Stimulated activated CD8-positive, alpha-beta memory T cell treated with anti-CD3 and anti-CD28 coated beads, Interleukin-4, amount 100 ng/mL, for 4 hours (primary cell): Measurements from ENCODE around the gene C6orf15.

Source experiments
- DNase-seq, 2 donors: peaks; one replicate each; pipeline ENCODE4 v3.0.0-alpha.2; 2020; ENCODE audit warnings: low read depth in 2 of 2, low spot score in 1 of 2

Gene C6orf15

DNA sequence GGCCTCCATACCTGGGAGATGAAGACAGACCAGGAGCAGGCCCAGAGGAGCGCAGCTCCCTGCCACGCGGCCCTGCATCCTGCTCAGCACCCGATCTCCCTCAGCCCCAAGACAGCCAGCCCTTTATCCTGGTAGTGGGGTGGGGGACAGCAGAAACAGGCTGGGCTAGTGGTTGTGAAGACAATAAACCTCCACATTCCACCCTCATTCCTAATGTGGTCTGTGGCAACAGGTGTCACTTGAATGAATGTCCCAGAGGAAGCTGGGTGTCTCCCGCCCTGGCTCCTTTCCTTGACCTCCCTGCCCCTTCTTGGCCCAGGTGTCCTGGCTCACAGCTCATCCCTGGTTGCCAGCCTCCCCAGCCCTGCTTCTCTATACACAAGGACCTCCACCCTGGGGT lies at the start of gene C6orf15:
Gene C6orf15, minus strand, starts transcription at position 98 of the 400 bp plus-strand sequence. Its CDS starts 20 bp downstream, at position 78.
- no peak for DNase-seq

DNA sequence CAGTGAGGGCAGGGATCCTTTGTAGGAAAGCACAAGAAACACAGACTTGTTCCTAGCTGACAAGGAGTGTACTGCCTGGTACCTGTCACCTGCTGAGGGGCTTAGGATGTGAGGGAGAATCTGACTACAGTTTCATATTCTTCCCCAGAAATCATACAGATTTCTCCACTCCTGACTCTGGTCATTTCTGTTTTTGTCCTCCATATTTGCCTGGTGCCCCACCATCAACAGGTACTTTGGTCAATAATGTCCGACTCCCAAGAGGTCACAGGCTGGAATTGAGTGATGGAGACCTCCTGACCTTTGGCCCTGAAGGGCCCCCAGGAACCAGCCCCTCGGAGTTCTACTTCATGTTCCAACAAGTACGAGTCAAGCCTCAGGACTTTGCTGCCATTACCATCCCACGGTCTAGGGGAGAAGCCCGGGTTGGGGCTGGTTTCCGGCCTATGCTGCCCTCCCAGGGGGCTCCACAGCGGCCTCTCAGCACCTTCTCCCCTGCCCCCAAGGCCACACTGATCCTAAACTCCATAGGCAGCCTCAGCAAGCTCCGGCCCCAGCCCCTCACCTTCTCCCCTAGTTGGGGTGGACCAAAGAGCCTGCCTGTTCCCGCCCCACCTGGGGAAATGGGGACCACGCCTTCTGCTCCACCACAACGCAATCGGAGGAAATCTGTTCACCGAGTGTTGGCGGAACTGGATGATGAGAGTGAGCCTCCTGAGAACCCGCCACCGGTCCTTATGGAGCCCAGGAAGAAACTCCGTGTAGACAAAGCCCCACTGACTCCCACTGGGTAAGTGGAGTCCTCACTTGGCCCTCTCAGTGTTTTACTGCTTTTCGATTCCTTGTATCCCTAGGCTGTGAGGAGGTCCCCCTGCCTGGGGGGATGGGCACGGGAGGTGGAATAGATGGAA lies 49.1 kb upstream of the C6orf15 start:
- no peak for DNase-seq

DNA sequence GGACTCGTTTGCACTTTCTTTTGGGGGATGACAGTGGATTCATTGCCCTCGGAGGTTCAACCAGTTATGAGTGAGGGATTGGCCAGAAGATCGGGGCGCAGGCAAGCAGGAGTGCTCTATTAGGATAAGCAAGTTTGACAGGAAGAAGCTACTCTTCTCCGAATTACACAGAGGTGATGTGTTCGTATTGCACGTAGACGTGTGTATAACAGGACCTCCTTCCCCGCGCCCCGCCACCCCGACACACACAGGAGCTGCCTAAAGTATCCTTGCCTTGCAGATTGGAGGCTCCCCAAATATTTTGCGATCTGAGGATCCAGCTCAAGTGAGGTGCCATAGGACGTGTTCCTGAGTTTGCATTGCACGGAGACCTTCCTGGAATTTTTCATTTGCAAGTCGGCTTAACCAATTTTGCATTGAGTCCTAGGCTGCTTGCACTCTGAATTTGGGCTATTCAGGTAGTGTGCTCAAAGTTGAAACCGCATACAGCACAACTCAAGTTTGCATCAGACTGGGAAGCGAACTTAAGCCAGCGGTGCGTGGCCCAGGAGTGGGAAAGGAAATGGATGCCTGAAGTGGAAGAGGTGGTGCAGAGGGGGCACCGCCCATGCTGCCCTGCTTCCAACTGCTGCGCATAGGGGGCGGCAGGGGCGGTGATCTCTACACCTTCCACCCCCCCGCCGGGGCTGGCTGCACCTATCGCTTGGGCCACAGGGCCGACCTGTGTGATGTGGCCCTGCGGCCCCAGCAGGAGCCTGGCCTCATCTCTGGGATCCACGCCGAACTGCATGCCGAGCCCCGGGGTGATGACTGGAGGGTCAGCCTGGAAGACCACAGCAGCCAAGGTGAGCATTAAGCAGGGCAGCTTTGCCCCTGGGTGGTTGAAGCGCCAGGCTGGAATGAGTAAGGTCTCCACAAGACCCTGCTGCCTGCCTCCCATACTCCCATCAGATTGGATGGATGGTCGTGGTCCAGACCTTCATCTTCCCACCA lies 46.8 kb upstream of the C6orf15 start:
- no peak for DNase-seq

DNA sequence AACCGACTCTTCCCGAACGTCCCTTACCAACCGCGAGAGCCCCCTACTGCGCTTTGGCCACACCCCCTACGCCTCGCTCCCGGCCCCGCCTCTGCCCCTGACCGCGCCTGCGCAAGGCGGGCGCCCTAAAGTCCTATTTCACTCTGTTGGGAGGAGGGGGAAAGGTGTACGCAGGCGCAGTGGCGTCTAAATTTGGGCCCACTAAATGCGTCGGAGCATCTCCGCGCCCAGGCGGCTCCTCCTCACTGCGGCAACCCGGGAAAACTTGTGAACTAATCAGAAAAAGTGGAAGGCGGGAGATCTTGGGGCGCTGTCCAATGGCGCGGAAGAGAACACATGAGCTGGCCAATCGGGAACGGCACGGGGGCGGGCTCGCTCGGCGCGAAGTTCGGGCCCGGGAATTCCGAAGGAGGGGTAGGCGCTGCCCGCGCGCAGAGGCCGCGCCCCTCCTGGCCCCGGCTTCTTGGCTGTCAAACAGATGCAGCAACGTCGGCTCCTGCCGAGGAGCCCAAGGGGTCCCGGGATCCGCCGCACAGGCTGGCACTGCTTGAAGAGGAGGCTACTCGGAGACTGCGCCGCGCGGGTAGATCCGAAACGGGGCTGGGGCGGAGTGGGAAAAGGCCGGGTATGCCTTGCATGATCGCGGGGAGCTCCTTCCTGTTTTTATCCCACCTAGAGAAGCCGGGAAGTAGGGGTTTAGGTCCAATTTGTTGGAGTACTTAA lies 45.9 kb upstream of the C6orf15 start, which contains the start of gene TCF19:
Gene TCF19, plus strand, starts transcription at position 450 of the 723 bp plus-strand sequence. CDS start 881 bp downstream, outside the sequence.
- DNase-seq = peak; percentile 97 to 99

DNA sequence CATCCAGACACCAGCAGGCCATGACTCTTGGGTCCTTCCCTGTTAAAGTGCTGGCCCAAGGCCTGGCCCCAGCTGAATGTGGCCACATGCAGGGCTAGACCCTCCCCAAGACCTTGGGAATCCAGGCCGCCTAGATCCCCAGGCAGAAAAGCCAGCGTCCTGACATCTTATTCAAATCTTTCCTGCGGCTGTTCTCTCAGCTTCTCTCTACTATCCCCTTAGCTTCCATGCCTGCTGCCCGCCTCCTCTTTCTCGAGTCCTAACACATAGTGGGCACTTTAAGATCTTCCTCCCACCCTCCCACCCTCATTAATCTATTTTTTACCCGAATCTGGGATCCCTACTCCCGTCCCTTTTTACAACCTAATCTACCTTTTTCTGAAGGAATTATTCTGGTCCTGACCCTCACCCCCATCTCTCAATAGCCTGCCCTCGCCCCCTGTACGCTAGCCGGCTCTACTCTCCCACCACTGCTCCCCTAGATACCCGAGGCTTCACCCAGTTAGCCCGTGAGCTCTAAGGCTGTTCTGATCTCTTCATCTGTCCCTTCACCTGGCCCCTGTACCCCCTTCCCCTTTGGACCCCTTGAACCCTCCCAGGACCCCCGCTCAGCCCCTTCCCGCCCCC lies 45.3 kb upstream of the C6orf15 start, which contains the start of gene CCHCR1:
Gene CCHCR1, minus strand, starts transcription at position 290 of the 627 bp plus-strand sequence. Its CDS starts 202 bp downstream, at position 88.
- no peak for DNase-seq

DNA sequence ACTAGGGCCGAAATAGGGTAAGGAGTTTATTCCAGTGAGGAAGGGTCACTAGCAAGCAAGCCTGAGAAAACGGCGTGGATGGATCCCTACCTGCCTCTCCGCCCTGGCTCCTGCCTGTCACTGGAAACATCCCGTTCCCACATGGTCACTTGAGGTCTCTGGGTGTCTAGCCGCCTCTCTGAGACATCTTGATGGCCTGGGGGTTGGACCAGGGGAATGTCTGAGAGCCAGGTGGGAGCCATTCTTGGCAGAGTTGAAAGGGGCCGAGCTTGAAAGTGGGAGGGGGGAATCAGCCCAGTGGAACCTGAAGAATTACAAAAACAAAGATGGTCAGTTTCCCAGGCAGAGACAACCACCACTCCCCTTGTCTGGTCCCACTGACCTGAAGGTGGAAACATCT lies 44.3 kb upstream of the C6orf15 start:
- no peak for DNase-seq

DNA sequence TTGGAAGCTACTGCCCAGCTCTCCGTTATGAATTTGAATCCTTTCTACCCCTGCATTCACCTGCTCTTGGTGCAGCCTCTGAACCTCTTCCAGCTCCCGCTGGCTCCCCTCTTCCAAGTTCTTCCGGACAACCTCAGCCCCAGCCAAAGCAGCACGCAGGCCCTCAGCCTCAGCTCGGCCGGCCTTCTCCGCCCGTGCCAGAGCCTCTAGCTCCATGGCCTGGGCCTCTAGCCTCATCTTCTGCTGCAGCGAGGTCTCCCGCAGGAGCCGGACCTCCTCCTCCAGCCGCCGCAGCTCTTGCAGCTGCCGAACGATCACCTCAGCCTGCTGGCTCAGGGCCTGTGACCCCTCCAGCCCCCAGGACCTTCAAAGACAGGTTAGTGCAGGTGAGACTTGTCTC lies 42.1 kb upstream of the C6orf15 start:
- no peak for DNase-seq

DNA sequence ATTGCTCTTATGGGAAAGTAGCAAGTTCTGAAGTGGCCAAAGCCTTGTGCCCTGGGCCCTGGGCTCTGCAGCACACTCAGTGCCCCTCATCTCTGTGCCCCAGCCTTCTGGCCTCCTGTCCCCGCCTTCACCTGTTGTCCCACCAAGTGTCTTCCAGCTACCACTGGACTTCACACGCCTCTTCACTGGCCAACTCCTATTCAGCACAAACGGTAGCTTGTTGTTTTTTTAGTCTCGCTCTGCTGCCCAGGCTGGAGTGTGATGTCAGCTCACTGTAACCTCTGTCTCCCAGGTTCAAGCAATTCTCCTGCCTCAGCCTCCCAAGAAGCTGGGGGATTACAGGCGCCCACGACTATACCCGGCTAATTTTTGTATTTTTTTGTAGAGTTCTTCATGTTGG lies 40.4 kb upstream of the C6orf15 start:
- DNase-seq = no peak

DNA sequence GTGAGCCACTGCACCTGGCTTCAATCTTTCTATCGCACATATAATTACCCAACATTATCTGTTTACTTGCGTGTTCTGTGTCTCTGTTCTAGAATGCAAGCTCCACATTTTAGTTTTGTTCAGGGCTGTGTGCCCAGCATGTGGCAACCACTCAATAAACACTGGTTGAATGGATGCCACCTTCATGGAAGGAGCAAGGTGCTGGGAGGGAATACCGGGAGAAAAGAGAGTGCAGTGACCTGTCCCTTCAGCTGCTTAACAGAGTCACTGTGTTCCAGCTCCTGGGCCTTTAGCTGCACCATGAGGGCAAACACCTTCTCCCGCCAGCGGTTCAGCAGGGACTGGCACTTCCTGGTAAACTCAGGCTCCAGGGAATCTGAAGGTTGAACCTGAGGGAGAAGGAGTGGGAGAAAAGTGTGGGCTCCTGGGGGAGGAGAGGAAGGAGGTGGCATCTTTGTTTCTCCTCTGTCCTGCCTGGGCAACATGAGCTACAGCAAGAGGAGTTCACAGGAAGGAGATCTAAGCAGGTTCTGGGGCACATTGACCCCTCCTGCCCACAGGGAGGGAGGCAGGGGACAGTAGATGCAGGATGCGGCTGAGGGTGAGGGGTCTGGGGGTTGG lies 37.6 kb upstream of the C6orf15 start:
- DNase-seq = no peak

DNA sequence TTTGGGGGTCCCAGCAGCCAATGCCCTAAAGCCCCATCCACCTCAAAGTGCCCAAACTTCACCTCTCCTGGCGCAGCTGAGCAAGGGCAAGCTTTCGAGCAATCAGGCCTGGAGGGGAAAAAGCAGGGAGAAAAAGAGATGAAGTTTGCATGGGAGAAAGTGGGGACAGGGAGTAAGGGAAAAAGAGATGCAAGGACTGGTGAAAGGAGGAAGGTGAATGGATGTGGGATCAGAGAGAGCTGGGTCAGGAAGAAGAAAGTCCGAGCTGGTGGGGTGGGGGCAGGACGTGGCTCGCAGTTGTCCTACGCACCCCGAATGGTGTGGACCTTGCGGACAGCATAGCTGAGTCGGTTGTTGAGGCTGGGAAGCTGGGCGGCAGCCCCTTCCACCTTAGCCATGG lies 33.0 kb upstream of the C6orf15 start:
- no peak for DNase-seq

DNA sequence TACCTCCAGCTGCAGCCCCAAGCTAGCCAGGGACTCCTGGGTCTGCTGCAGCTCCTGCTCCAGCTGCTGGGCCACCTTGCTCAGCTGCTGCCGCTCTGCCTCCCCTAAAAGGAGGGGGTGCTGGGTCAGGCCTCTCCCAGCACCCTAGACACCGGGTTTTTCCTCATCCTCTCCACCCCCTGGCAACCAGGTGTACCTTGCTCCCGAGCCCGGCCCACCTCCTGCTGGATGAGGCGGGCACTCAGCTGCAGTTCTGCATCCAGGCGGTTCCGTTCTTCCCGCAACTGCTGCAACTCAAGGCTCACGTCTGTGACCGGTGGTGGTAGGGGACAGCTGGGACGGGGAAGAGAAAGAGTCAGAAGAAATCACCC lies 32.6 kb upstream of the C6orf15 start:
- no peak for DNase-seq

DNA sequence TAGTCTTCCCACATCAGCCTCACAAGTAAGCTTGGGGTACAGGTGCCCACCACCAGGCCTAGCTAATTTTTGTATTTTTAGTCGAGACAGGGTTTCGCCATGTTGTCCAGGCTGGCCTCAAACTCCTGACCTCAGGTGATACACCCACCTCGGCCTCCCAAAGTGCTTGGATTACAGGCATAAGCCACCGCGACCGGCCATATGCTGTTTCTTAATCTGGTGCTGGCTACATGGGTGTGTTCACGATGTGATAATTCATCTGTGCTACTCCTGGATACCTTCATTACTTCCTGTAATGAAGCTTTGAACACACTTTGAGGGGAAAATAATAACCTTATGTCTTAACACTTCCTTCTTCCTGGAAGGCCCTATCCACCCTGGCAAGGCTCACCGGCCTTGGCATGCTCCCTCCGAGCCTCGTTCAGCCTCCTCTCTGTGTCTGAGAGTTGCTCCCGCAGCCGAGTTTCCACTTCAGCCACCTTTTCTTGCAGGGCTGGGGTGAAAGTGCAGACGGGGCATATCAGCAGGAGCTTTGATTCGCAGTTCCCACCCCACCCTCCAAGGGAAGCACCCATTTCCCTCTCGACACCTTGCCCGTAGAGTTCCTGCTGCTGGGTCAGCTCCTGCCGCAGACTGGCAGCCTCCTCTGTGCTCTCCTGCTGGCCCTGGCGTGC lies 32.1 kb upstream of the C6orf15 start:
- no peak for DNase-seq

DNA sequence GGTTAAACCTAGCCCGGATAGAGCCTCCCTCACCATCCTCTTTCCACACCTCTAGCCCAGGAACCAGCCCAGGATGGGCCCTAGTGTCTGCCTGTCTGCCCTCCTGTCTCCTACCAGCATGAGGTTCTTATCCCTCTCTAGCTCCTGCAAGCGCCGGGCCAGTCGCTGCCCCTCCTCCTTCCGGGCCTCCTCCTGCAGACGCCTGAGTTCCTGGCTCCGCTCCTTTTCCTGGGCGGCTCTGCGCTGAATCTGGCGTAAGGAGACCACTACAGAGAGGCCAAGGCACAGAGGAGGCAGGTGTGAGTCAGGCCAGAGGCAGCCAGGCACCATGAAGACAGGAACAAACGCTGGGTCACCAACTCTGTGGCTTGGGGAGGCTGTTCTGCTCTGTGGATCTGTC lies 30.8 kb upstream of the C6orf15 start:
- no peak for DNase-seq

DNA sequence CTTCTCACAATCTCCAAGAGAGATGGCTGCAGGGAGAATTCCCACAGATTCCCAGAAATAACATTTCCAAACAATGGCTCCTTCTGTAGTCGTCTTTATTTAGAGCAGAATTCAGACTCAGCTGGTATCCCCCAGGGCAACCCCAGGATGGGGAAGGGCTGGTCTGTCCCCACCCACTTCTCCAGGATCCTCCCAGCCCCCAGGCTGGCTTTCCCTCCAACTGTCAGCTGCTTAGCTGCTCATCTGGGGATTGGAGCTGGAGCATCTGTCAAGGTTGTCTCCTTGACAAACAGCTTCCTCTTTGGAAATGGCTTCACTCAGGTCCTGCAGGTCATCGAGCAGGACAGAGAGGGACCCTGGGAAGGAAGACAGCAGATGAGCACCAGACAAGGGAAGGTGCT lies 30.0 kb upstream of the C6orf15 start:
- DNase-seq = no peak

DNA sequence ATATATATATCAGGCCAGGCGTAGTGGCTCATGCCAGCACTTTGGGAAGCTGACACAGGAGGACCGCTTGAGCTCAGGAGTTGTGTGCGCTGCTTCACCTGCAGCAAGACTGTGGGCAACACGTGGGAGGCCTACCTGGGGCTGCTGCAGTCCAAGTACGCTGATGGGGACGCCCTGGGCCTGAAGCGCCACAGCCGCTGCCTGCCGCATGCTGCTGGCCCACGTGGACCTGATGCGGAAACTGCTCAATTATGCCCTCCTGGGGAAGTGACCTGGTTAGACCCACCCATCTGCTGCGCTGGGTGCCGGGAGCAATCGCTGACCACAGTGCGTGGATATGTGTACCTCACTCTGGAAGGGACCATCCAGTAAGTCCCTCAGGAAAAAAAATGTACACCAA lies 28.3 kb upstream of the C6orf15 start:
- no peak for DNase-seq

DNA sequence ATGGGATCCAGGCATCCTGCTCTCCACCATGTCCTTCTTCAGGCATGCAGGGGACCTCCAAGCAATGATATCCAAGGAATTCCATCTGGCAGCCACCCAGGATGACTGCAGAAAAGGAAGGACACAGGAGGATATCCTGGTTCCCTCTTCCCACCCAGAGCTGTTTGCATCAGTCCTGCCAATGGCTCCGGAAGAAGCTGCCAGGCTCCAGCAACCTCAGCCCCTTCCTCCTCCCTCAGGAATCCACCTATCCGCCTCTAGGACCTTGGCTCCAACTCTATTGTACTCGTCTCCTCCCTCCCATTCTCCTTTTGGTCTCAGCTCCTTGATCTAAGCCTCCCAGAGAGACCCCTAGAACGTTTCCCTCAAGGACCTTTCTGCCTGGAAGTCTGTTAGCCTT lies 27.2 kb upstream of the C6orf15 start:
- DNase-seq = no peak

DNA sequence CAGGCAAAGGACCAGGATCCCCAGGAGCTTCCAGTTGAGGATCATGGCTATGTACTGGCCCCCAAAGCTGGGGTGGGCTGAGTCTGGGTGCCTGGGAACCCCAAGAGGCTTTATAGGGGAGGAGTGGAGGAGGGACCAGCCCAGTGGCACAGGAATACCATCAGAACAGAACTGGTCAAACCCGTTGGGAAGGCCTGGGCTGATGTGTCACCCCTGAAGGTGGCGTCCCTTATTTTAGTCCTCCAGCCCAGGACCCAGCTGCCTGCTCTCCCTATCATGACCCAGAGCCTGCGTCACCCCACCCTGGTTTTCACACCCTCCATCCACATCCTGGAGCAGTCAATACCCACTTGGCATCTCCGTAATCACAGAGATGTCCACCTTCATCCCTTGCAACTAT lies 26.6 kb upstream of the C6orf15 start, which contains the start of gene PSORS1C2:
Gene PSORS1C2, minus strand, starts transcription at position 85 of the 400 bp plus-strand sequence. Its CDS starts 40 bp downstream, at position 45.
- DNase-seq = no peak

DNA sequence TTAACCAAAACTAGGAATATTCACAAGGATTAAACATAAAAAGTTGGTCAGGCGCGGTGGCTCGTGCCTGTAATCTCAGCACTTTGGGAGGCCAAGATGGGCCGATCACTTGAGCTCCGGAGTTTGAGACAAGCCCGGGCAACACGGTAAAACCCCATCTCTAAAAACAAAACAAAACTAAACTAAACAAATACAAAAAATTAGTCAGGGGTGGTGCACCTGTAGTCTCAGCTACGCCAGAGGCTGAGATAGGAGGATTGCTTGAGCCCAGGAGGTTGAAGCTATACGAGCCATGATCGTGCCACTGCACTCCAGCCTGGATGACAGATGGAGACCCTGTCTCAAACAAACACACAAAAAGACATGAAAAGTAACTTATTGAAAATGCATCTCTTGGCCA lies 23.3 kb upstream of the C6orf15 start:
- DNase-seq = no peak

DNA sequence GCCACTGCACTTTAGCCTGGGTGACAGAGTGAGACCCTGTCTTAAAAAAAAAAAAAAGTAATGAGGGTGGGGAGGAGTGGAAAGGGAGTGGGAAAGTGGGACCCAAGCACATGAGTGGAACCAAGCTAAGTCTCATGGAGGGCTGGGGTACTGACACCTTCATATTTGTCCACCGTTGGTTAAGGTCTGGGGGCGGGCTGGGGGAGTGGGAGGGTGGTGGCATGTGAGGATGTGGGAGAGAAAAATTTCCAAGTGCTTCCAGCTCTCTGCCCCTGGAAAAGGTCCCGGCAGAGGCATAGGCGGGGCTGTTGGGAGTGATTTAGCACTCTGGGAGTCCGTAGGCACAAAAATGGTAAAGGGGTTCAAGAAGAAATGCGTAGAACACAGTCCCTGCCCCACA lies 20.4 kb upstream of the C6orf15 start:
- DNase-seq = no peak
